ENCODE measurements around the gene TFDP1. TPM values are rescaled to one million over a fixed set of nuclear protein-coding genes. Genes with fewer than 3 reads are reported as not detected.
"Not testable (repeated sequence)": the region's sequence is repeated elsewhere in the genome, so short reads cannot be mapped to it uniquely, and the experiment has no call there.

The TFDP1 gene
- total and polyA plus RNA-seq, 2 of the 4 experiments (the other 2 are of a cell fraction), result 59.3 to 97.0 TPM

- H2AFZ ChIP-seq (replicated peaks; ENCODE audit: low read length, poor library complexity); H4K8ac ChIP-seq (ENCODE audit: low read depth in 2 of 2, low read length in 2 of 2); H3K4me3 ChIP-seq (ENCODE audit: insufficient read depth, low read depth, low read length); H4K91ac ChIP-seq (ENCODE audit: insufficient read depth, low read depth, low read length); POLR2A ChIA-PET (ENCODE audit: unreplicated experiment); H4K5ac ChIP-seq (ENCODE audit: low read depth, low read length); H2AK5ac ChIP-seq (ENCODE audit: low read depth, low read length); H3K27me3 ChIP-seq (ENCODE audit: control insufficient read depth, insufficient read depth, low read length); H2BK120ac ChIP-seq (ENCODE audit: low read depth, low read length); H3K27ac ChIP-seq (ENCODE audit: insufficient read depth, low read length); dilution Hi-C loops (cut with HindIII; ENCODE audit: low sequenced_read_pairs, unreplicated experiment); H3K4ac ChIP-seq (ENCODE audit: low read depth, low read length); H2BK15ac ChIP-seq (ENCODE audit: low read depth, low read length); H3K18ac ChIP-seq (ENCODE audit: low read depth, low read length); H2AK9ac ChIP-seq (replicated peaks; ENCODE audit: low read depth, low read length, poor library complexity); H3K56ac ChIP-seq (ENCODE audit: extremely low read depth, insufficient read depth, low read length); CTCF ChIA-PET; H2BK5ac ChIP-seq (ENCODE audit: low read depth, low read length, poor library complexity, severe bottlenecking); H3K9ac ChIP-seq (ENCODE audit: low read depth, low read length); intact Hi-C loops (cut with micrococcal nuclease); in situ Hi-C loops (cut with MboI; ENCODE audit: low sequenced_read_pairs); H2BK20ac ChIP-seq (ENCODE audit: low read depth, low read length); BruUV-seq (replicated peaks); H3K4me2 ChIP-seq (ENCODE audit: low read depth, low read length); H3K9me3 ChIP-seq (ENCODE audit: control insufficient read depth, insufficient read depth, low read length); ATAC-seq (ENCODE audit: low read depth); H3K23ac ChIP-seq (ENCODE audit: low read depth, low read length); H3K14ac ChIP-seq (replicated peaks; ENCODE audit: low read depth, low read length): not testable (repeated sequence)
- H3K79me1 ChIP-seq (ENCODE audit: low read depth in 1 of 2, low read length in 2 of 2), result peaks cover 23 to 66% of the 10 kb centered on the region in 2 experiments
- peaks cover 17% of the 10 kb centered on the region for H3K4me1 ChIP-seq (ENCODE audit: control insufficient read depth, insufficient read depth, low read length)
- H3K9me1 ChIP-seq (ENCODE audit: insufficient read depth, low read length), result peaks cover 11% of the 10 kb centered on the region; the same call in 1 of the 2 replicates
- peak; percentile 34 for DNase-seq
- H4K20me1 ChIP-seq (ENCODE audit: insufficient read depth, low read length), result peaks cover 63% of the 10 kb centered on the region
- TF ChIP-seq RAD21 (IDR thresholded peaks at IDR 0.05; ENCODE audit: low read length), result peak; percentile 34
- peak; percentile 27 for TF ChIP-seq CTCF (conservative IDR thresholded peaks at IDR 0.05; ENCODE audit: low read depth, low read length)
- peak; percentile 29; the same call in 1 of the 2 replicates for TF ChIP-seq SMC3 (IDR thresholded peaks at IDR 0.05; ENCODE audit: low read depth, low read length)
- WGBS, 2 experiments (ENCODE audit: extremely low coverage in 2 of 2, insufficient read length in 1 of 2), result 79% methylated on average over 9 of the region's 13 CpGs; no CpG with 5 or more reads in 1 of the 2 experiments
- H3K36me3 ChIP-seq (ENCODE audit: control insufficient read depth, insufficient read depth, low read length), result peaks cover 22% of the 10 kb centered on the region
Observed at GRCh38 chr13:113621498-113621897, 36.9 kb downstream of the TFDP1 start.

GRCh38 chr13:113621986-113622550, 37.5 kb downstream of the TFDP1 start:
- in situ Hi-C loops (cut with MboI; ENCODE audit: low sequenced_read_pairs); H3K4me3 ChIP-seq (ENCODE audit: insufficient read depth, low read depth, low read length); H4K5ac ChIP-seq (ENCODE audit: low read depth, low read length); DNase-seq; H2BK5ac ChIP-seq (ENCODE audit: low read depth, low read length, poor library complexity, severe bottlenecking); H3K27me3 ChIP-seq (ENCODE audit: control insufficient read depth, insufficient read depth, low read length); H4K8ac ChIP-seq (ENCODE audit: low read depth in 2 of 2, low read length in 2 of 2); dilution Hi-C loops (cut with HindIII; ENCODE audit: low sequenced_read_pairs, unreplicated experiment); H4K91ac ChIP-seq (ENCODE audit: insufficient read depth, low read depth, low read length); H3K9ac ChIP-seq (ENCODE audit: low read depth, low read length); H2AK5ac ChIP-seq (ENCODE audit: low read depth, low read length); H3K23ac ChIP-seq (ENCODE audit: low read depth, low read length); H3K4ac ChIP-seq (ENCODE audit: low read depth, low read length); BruUV-seq (replicated peaks); H2BK15ac ChIP-seq (ENCODE audit: low read depth, low read length); H2BK120ac ChIP-seq (ENCODE audit: low read depth, low read length); H2AK9ac ChIP-seq (replicated peaks; ENCODE audit: low read depth, low read length, poor library complexity); H3K27ac ChIP-seq (ENCODE audit: insufficient read depth, low read length); CTCF ChIA-PET; H3K56ac ChIP-seq (ENCODE audit: extremely low read depth, insufficient read depth, low read length); H3K4me2 ChIP-seq (ENCODE audit: low read depth, low read length); intact Hi-C loops (cut with micrococcal nuclease); H2AFZ ChIP-seq (replicated peaks; ENCODE audit: low read length, poor library complexity); H2BK20ac ChIP-seq (ENCODE audit: low read depth, low read length); POLR2A ChIA-PET (ENCODE audit: unreplicated experiment); H3K9me1 ChIP-seq (ENCODE audit: insufficient read depth, low read length); ATAC-seq (ENCODE audit: low read depth); H3K9me3 ChIP-seq (ENCODE audit: control insufficient read depth, insufficient read depth, low read length); H3K14ac ChIP-seq (replicated peaks; ENCODE audit: low read depth, low read length); H3K18ac ChIP-seq (ENCODE audit: low read depth, low read length): not testable (repeated sequence)
- Histone ChIP-seq H3K4me1 (ENCODE audit: control insufficient read depth, insufficient read depth, low read length) (peaks cover 14% of the 10 kb centered on the region), H4K20me1 (ENCODE audit: insufficient read depth, low read length) (peaks cover 61% of the 10 kb centered on the region), H3K36me3 (ENCODE audit: control insufficient read depth, insufficient read depth, low read length) (peaks cover 23% of the 10 kb centered on the region), H3K79me1 (ENCODE audit: low read depth in 1 of 2, low read length in 2 of 2) (peaks cover 20 to 66% of the 10 kb centered on the region in 2 experiments)
- WGBS, 2 experiments (ENCODE audit: extremely low coverage in 2 of 2, insufficient read length in 1 of 2), result 97% methylated on average over 9 of the region's 20 CpGs; no CpG with 5 or more reads in 1 of the 2 experiments
